Myocyte (in vitro differentiated cells): ENCODE results near the gene CFAP54. TPM values are rescaled to one million over a fixed set of nuclear protein-coding genes. Genes with fewer than 3 reads are reported as not detected.
"Not testable (repeated sequence)": the region's sequence is repeated elsewhere in the genome, so short reads cannot be mapped to it uniquely, and the experiment has no call there.

Experiments
- DNase-seq: peaks from one replicate; pipeline ENCODE4 v3.0.0-alpha.2; 2012; ENCODE audit warnings: low read depth
- total RNA-seq: library from RNA; depleted of rRNA; stranded (reverse); fragments of >200 nt; gene quantifications from 2 replicates; pipeline ENCODE4 v1.2.3, GENCODE V29; 2014

The CFAP54 gene
- total RNA-seq, 1 donor from 2014 or later, result 0.67 TPM

DNA sequence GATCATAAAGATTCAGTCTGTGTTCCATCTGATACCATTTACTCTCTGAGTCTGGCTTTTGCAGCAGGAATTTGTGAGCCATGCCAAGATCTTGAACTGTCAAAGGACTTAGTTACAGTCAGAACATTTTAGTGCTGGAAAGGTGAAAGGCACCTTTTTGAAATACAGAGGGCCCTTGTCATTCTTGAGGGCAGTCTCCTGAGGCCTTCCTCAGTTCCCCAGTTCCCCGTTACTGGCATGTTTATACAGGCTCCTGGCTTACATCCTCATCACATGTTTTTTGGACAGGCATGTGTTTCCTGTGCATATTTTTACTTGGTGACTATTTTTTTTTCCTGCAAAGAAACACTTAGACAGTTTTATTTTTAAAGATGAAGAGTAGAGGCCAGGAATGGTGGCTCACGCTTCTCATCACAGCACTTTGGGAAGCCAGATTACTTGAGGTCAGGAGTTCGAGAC, 21.0 kb downstream of the CFAP54 start:
- no peak for DNase-seq

DNA sequence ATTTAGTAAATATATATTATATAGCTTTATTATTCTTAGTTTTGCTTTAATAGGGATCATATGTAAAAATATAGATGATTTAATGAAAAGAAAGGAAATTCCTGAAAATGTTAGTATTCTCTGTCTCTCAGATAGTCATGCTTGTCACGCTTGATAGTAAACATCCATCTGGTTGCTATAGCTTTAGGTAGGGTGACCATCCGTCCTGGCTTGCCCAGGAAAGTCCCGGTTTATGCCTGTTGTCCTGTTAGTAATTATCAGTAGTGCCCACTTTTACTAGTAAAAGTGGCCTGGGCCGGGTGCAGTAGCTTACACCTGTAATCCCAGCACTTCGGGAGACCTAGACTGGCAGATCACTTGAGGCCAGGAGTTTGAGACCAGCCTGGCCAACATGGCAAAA, 23.8 kb downstream of the CFAP54 start:
- no peak for DNase-seq

DNA sequence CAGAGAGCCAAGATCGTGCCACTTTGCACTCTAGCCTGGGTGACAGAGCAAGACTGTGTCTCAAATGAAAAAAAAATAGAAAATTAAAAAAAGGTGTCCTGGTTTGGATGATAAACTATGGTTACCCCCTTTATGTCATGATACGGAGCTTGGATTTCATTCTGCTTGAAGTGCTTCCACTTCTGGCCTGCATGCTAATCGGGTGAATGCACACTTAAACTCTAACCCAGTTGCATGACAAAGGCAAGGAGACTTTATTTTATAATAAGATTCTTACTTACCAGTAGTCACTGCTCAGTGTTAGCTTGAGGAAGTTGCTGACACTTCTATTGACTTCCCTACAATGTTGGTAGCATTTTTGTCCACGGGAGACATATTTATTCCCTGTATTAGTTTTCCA, 24.3 kb downstream of the CFAP54 start:
- DNase-seq, result no peak

DNA sequence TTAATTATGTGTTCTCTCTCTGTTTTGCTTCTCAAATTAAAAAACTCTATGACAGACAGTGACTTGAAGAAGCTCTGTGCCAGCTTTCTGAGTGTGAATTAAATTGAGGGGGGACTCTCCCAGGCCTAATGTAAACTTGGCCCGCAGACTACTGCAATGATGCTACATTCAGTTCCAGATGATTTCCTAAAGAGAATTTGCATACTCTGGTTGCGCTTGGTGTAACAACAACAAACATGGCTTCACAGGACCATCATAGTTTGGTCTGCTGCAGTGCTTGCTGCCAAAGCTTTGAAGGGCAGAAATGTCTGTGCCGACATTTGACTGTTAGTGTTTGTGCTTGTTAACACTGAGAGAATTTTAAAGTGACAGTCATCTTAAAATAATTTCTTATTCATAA, 25.0 kb downstream of the CFAP54 start:
- DNase-seq, result peak; percentile 30

DNA sequence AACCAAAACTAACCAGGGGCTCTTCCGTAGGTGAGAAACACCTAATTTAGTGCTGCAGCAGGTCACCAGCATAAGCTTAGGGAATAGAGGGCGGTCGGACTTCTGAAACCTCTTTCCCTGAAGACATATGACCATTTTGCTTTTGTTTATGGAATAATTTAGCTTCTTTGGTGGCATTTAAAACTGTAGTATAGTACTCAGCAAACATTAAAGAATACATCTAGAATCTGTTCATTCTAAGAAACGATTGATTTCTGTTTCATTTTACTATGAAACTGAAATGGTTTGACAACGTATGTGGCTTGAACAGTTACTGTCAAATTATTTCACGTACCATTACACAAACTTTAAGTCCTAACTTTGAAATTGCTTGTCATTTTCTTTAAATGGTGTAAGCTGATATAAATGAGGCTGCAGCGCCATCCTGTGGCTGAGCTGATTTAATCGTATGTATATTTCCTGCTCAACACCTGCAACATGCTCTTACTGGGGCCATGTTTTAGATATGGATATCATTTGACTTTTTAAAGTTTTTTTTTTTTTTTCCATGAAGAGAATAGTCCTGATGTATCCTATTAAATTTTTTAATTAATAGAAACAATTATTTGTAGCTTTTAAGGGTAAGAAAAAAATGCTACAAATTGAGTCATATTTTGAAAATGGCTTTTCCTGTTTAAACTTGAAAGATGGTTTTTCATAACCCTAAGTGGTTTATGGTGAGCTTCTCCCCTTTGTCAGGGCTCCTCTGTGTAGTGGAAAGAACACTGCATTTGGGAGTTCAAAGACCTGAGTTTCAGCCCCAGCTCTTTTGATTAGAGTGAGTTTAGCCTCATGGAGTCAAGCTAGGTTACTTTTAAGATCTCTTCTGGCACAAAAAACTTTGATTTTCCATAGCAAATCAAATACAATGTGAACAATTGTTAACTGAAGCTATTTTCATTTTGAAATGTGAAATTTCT, 27.4 kb downstream of the CFAP54 start:
- peak; percentile 72 for DNase-seq

DNA sequence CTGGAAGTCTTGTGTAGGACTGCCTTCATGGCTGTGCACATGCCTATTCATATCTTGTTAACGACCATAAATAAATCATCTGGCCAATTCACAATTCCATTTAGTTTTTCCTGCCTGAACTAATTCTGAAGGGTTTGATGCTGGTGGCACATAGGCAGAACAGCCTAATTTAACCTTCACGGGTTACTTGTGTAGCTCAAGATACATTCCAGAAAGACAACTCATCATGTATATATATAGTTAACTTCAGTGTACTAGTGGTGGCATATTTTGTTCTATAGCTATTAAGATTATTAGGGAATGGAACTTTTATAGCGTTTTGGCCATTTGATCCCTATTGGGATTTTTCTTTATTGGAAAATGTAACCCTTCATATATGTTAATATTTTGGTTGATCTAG, 31.4 kb downstream of the CFAP54 start:
- DNase-seq, result no peak

DNA sequence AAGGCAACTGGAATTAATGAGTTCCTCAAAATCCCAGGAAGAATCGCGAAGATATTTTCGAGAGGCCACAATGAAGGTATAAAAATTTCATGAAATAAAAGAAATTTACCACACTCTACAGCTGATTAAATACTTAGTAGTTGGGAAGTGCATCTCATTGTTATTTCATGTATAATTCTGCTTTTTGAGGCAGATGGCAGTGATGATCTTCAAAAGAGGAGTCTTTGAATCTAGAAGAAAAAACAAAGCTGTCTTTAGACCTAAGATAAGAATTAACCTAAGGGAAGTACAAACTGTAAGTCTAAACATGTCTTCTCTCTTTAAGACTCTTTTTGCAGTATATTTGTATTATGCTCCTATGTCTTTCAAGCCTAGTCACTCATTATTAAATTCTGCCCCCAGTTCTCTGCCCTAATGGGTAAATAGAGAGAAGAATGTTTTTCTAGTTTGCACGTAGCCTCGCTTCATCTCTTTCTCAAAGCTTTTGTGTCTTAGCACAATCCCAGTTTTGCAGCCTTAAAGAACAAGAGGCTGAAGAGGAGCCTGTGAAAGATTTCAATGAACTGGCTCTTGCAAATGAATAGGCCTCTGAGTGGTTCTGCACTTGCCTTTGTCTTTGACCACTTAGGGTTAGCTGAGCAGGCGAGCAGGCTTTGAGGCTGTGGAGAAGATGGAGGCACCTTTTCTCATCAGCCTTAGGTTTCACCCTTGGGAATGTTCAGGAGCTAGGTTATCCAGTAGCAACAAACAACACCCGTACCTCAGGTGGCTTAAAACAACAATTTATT, 32.7 kb downstream of the CFAP54 start:
- no peak for DNase-seq

DNA sequence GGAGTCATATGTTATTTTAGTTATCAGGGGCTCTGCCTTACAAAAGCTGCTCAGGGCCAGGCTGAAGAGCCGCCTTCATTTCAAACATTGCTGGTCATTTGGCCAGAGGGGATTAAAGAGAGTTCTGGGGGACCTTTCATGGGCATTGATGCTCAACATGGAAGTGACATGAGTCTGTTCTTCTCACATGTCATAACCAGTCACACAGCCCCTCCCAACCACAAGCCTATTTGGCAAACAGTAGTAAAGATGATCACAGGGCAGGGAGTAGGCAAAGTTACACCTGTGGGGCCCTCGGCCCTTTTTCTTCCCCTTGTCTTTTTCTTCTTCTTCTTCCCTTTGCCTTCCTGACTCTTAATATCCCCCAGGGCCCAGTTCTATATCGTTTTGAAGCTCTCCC, 33.3 kb downstream of the CFAP54 start:
- DNase-seq, result no peak

DNA sequence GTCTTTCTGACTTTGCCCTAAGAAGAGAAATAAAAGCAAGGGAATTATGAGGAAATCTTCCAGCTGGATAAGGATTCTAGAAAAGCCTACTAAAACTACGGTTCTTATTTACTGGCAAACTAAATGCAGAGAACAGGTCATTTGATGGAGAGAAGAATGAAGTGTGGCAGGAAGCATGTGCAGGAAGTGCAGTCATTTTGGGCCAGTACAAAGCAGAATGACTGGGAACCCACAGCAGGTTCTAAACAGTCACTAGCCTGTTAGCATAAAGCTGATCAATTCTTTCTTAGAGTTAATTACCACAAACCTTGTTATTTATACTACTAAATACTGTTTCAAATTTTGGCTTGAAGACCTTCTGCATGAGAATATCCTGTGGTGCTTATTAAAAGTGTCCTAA, 36.7 kb downstream of the CFAP54 start:
- DNase-seq, result no peak

DNA sequence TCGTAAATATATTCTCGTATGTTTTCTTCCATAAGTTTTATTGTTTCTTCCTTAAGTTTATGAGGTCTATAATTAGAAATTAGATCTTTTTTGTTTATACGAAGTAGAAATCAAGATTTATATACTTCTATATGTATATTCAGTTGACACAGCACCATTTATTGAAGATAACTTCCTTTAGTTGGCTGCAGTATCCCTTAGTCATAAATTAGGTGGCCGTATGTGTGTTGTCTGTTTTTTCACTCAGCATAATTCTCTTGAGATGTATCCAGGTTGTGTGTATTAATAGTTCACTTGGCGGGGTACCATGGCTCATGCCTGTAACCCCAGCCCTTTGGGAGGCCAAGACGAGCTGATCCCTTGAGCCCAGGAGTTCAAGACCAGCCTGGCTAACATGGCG, 40.5 kb downstream of the CFAP54 start:
- DNase-seq, result no peak

DNA sequence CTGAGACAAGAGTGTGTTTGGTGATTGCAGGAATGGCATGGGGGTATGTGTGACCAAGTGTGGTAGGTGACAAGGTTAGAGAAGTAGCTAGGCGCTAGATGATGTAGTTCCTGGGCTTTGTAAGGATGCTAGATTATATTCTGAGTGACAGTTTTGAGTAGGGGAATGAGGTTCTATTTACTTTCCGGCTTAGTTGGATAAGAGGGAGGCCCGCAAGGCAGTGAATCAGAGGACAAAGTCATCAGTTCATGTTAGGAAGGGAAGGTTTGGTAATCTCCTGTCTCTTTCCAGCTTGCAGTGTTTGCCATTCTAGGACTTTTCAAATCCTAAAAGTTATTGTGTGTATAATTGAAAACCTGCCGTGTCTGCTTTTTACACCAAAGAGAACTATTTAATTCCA, 45.0 kb downstream of the CFAP54 start:
- no peak for DNase-seq

DNA sequence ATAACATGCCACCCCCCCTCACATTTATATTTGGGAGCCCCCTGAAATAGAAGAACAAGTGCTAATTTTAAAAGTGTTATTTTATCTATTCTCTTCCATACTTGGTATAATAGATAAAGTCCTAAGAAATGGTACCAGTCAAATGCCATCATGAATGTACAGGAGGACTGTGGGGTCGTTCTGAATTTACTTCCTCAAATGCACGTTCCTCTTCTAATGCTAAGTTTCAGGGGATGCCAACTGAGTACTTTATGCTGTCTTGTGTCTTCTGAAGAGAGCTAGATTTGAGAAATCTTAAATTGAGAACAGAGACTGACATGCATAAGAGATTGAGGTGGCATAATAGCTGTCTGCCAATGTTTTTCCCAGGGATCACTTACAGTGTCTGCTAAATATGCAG, 59.0 kb downstream of the CFAP54 start:
- no peak for DNase-seq

DNA sequence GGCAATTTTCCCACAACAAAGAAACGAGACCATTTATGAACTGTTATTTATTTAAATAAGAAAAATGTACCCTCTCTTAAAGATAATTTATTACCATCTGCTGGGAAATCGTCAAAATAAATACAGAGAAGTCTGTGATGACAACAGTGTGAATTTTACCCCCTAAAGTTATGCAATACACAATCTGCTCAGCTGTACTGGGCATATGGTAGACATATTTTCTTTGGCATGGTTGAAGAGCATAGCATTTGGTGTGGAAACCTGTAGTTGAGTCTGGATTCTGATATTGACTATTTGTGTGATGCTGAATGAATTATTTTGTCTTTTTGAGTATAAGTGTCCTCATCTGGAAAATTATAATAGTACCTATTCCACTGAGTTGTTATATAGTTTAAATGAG, 60.0 kb downstream of the CFAP54 start:
- no peak for DNase-seq

DNA sequence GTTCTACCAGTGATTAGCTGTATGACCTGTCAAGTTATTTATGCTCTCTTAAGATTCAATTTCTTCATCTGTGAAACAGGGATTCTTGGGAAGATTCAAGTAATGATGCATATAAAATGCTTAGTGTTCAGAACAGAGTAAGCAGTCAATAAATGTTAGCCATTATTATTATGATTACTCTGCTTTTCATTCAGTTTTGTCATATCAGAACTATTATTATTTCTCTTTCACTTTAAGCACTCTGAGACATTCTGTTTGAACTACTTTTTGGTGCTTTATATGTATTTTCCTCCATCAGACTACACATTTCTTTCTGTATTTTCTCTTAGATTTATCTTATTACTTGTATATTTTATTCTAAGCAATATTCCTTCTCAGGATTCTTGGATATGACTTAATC, 81.2 kb downstream of the CFAP54 start:
- no peak for DNase-seq

DNA sequence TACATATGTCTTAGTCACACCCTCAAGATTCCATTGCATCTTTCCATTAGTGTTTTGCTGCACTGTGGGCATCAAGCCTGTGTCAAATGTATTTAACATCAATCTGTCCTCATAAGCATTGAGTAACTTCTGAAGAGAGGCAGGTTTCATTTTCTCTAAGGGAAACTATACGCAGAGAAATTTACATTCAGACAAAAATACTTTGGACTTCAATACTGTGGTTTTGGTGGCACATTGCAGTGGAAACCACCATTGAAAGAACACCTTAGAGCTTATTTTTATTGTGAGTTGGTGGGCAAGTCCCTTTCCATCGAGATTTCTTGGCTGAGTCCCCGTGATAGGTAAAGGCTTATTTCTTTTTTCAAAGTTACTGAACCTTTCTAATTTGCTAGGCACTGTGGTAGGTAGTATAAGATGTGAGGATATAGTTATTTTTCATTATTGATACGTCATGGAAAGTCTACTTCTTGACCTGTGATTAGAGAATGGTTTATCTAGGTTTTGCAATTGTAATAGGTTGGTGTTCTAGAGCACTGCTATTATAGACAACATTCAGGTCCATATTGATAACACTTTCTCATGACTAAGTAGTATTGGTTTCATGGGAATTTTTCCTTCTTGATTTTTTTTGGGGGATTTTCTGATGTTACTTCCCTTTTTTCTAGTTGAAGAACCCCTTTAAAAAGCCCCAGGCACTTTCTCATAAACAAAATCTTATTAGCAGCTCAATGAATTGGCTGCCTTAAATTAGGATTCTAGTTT, 81.9 kb downstream of the CFAP54 start:
- DNase-seq, result no peak

DNA sequence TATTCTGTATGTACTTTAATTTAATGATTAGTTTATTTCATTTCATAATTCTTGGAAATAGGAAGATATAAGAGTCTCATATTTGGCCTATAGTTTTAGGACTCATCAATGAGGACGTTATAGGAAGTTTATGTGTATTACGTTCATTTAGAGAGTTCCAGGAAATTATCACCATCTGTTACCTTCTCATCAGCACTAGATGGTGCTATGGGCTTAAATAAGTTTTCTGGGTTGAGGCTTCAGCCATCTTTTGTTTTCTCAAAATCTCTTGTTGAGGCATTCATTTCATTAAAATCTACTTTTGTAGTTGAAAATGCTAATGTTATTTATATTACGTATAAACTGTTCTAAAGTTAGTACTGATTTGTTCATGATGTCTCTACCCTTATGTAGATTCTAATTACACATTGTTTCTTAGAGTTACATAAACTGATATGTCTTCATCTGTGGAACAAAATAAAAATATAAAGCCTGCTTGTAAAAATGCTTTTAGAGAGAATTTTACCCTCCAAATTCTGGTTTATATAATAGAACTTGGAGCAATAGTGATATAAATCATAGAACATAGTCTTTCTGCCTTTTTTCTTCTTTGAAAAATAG, 89.2 kb downstream of the CFAP54 start:
- DNase-seq, result peak; percentile 67

DNA sequence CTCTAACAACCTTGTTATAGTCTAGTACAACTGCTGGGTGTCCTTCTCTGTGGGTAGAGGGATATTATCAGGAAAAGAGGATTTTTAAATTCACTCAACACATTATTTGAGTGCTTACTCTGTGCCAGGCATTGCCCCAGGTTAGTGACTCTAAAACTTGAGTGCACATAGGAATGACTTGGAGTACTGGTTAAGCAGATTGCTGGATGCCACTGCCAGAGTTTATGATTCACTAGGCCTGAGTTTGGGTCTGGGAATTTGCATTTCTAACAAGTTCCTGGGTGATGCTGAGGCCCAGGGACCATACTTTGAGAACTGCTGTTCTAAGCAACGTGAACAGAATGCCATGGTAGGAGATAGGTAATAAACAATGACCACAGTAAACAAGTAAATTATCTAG, 96.6 kb downstream of the CFAP54 start:
- no peak for DNase-seq

DNA sequence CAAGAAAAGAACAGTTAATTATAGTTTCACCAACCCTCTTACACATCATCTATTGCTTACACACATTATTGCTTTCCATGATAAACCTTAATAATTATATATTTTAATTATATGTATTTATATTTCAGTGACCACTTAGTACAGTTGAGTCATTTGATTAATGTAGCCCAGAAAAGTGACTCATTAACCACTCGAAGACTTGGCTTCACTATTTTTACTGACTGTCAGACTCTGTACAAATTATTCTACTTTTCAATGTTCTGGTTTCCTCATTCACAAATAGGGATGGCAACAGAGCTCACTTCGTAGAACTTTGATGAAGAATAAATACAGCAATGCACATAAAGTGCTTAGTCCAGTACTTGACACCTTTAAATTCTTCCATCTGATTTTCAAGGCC, 98.3 kb downstream of the CFAP54 start:
- peak; percentile 26 for DNase-seq

DNA sequence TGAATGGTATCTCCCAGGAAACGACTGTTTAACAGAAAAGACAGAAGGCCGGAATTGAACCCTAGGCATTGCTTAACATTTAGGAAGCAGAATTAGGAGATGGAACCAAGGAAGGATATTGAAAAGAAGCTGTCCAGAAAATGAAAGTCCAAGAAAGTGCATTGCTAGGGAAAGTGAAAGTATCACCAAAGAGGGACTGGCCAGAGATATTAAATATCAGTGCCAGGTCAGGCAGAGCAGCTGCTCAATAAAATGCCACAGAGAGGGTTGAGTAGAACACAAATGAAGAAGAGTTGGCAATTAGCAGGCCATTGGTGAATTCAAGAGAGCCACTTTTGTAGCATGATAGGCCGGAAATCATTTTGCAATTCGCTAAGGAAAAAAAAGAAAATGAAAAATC, 101.6 kb downstream of the CFAP54 start:
- peak; percentile 30 for DNase-seq

DNA sequence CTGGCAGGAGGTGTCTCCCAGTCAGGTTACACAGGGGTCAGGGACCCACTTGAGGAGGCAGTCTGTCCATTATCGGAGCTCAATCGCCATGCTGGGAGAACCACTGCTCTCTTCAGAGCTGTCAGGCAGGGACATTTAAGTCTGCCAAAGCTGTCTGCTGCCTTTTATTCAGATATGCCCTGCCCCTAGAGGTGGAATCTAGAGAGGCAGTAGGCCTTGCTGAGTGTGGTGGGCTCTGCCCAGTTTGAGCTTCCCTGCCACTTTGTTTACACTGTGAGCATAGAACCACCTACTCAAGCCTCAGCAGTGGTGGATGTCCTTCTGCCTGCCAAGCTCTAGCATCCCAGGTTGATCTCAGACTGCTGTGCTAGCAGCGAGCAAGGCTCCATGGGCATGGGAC, 115.0 kb downstream of the CFAP54 start:
- not testable (repeated sequence) for DNase-seq

DNA sequence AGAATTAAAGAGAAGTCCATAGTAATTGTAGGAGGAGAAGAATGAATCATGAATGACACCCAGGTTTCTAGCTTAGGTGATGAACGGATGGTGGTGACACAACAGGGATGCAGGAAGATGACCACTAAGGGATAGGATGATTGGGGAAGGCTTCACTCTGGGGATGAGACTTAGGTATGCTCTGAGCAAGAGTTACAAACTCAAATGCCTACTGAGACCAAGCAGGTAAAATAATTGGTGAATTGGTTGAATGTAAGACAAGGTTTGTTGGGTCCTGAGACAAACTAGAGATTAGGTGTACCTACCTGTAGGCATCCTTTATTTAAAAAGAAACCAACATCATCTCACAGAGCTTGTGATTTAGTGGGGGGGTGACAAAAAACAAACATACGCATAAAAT, 116.3 kb downstream of the CFAP54 start:
- no peak for DNase-seq
